Stomach smooth muscle (tissue), 2 donors: ENCODE data around the gene VAMP4.

ENCODE experiments used
- H3K27ac ChIP-seq: one replicate; pipeline ENCODE4 v1.7.0; 2013; ENCODE audit warnings: mild to moderate bottlenecking, low read length, inconsistent platforms
- H3K27me3 ChIP-seq, 2 donors: one replicate each; pipeline ENCODE4 v1.7.0; 2013; ENCODE audit warnings: low read length in 2 of 2; ENCODE audit not compliant: insufficient read depth in 2 of 2, control insufficient read depth in 1 of 2
- H3K36me3 ChIP-seq, 2 donors: one replicate each; pipeline ENCODE4 v1.7.0; 2013; ENCODE audit warnings: low read length in 2 of 2; ENCODE audit not compliant: control insufficient read depth in 2 of 2, insufficient read depth in 2 of 2
- H3K4me1 ChIP-seq: one replicate; pipeline ENCODE4 v1.7.0; 2013; ENCODE audit warnings: low read length; ENCODE audit not compliant: control insufficient read depth, insufficient read depth
- H3K4me3 ChIP-seq, 2 donors: one replicate each; pipeline ENCODE4 v1.7.0; 2013; ENCODE audit warnings: low read length in 2 of 2
- H3K9ac ChIP-seq, 2 donors: one replicate each; pipeline ENCODE4 v1.7.0; 2013; ENCODE audit warnings: low read length in 2 of 2, mild to moderate bottlenecking in 1 of 2
- H3K9me3 ChIP-seq, 2 donors: one replicate each; pipeline ENCODE4 v1.7.0; 2013; ENCODE audit warnings: low read length in 2 of 2; ENCODE audit not compliant: control insufficient read depth in 2 of 2
- donor health status: healthy.
- donor health status: Pancreatic carcinoma.

The VAMP4 gene

DNA sequence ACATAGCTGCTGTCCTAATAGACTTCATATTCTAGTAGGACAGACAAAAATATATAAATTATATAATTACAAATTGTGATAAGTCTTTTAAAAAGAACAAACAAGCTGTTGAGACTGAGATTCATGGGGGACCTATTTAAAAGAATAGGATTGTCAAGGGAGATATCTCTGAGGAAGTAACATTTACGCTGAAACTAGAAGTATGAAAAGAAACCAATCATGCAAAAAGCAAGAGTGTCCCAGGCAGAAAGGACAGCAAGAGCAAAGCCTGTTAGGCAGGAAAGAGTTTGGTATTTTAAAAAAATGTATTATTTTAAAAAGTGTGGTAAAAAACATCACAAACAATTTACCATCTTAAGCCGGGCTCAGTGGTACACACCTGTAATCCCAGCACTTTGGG is 30.4 kb upstream of the VAMP4 start:
- H3K4me1 ChIP-seq: no peaks in the 10 kb centered on the region
- H3K4me3 ChIP-seq: no peak overlapping the region
- H3K9ac ChIP-seq: no peak overlapping the region
- H3K9me3 ChIP-seq: no peaks in the 10 kb centered on the region
- H3K36me3 ChIP-seq: no peaks in the 10 kb centered on the region
- H3K27me3 ChIP-seq: no peaks in the 10 kb centered on the region
- no peak overlapping the region for H3K27ac ChIP-seq

GRCh38 chr1:171769754-171770153 is 27.9 kb upstream of the VAMP4 start:
- Histone ChIP-seq H3K9me3 (no peaks in the 10 kb centered on the region), H3K36me3 (no peaks in the 10 kb centered on the region), H3K9ac (no peak overlapping the region), H3K27me3 (no peaks in the 10 kb centered on the region), H3K27ac (no peak overlapping the region), H3K4me1 (no peaks in the 10 kb centered on the region), H3K4me3 (no peak overlapping the region)

DNA sequence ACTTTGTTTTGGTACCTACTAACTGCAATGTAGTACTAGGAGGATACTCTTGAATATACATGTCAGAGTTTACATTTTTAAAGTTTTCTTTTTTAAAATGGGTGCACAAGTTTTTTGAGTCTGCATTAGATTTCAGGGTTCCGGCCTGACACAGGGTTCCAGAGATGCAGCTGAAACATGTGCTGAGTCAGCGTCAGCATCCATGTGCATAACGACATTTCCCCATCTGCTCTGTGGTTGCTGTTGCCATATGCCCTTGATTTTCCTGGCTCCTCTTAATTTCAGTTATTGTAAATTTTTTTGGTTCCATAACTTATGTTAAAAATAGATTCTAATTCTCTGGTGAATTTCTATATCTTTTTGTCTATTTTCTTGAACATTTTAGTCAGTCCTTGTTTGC is 27.3 kb upstream of the VAMP4 start:
- Histone ChIP-seq H3K4me1 (no peaks in the 10 kb centered on the region), H3K9me3 (no peaks in the 10 kb centered on the region), H3K27ac (no peak overlapping the region), H3K27me3 (no peaks in the 10 kb centered on the region), H3K4me3 (no peak overlapping the region), H3K36me3 (no peaks in the 10 kb centered on the region), H3K9ac (no peak overlapping the region)

DNA sequence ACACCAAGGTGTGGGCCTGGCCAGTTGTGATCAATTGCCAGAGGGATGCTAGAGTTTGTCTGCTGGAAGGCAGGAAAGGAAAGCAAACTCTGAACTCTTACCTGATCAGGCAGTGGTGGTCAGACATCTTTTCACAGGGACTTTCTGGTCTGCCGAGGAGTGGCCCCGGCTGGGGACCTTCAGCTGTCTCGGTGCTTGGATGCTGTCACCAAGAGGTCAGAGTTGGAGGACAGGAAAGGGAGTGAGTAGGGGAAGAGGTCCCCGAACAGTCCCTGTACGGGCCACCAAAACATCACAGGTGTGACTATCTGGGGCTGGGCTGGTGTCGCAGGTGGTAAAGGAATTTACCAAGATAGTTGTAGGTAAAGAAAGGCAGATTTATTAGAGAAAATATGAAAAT is 21.9 kb upstream of the VAMP4 start:
- Histone ChIP-seq H3K27ac (no peak overlapping the region), H3K9ac (no peak overlapping the region), H3K4me3 (no peak overlapping the region)

GRCh38 chr1:171762143-171762563 is 20.3 kb upstream of the VAMP4 start:
- no peaks in the 10 kb centered on the region for H3K36me3 ChIP-seq
- no peak overlapping the region for H3K9ac ChIP-seq
- no peak overlapping the region for H3K27ac ChIP-seq
- no peaks in the 10 kb centered on the region for H3K4me1 ChIP-seq
- H3K27me3 ChIP-seq: peaks cover 0 to 4% of the 10 kb centered on the region in 2 donors
- H3K9me3 ChIP-seq: no peaks in the 10 kb centered on the region
- no peak overlapping the region for H3K4me3 ChIP-seq

More for the DNA sequence above, 21.9 kb upstream of the VAMP4 start:
- no peaks in the 10 kb centered on the region for H3K9me3 ChIP-seq
- peaks cover 0 to 4% of the 10 kb centered on the region in 2 donors for H3K27me3 ChIP-seq
- H3K36me3 ChIP-seq: no peaks in the 10 kb centered on the region
- H3K4me1 ChIP-seq: no peaks in the 10 kb centered on the region

GRCh38 chr1:171758011-171758410 is 16.1 kb upstream of the VAMP4 start:
- peaks cover 5% of the 10 kb centered on the region for H3K4me1 ChIP-seq
- peaks cover 0 to 4% of the 10 kb centered on the region in 2 donors for H3K27me3 ChIP-seq
- H3K36me3 ChIP-seq: no peaks in the 10 kb centered on the region
- no peak overlapping the region for H3K27ac ChIP-seq
- H3K4me3 ChIP-seq: no peak overlapping the region
- H3K9me3 ChIP-seq: no peaks in the 10 kb centered on the region
- H3K9ac ChIP-seq: no peak overlapping the region

GRCh38 chr1:171756856-171757255 is 15.0 kb upstream of the VAMP4 start:
- H3K9me3 ChIP-seq: no peaks in the 10 kb centered on the region
- H3K27ac ChIP-seq: no peak overlapping the region
- no peak overlapping the region for H3K9ac ChIP-seq
- H3K4me1 ChIP-seq: peaks cover 5% of the 10 kb centered on the region
- no peak overlapping the region for H3K4me3 ChIP-seq
- peaks cover 0 to 2% of the 10 kb centered on the region in 2 donors for H3K27me3 ChIP-seq
- no peaks in the 10 kb centered on the region for H3K36me3 ChIP-seq

DNA sequence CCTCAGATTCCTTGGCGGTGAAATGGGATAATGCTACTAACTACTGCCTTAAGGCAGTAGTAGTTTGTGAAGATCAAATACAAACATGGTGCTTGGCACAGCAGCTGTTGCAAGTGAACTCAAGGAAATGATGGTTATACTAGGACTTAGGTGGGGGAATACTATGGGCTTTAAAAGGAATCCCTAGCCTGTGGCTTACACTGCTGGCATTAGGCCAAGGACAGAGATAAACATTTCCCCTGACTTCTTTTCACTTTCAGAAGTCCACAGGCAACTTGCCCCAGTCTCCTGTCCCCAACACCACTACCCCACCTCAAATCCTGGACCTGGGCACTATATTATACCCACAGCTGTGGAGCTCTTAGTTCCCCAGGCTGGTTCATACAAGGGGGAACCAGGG is 13.1 kb upstream of the VAMP4 start:
- no peak overlapping the region for H3K4me3 ChIP-seq
- no peaks in the 10 kb centered on the region for H3K27me3 ChIP-seq
- H3K27ac ChIP-seq: no peak overlapping the region
- no peaks in the 10 kb centered on the region for H3K9me3 ChIP-seq
- H3K4me1 ChIP-seq: peaks cover 5% of the 10 kb centered on the region
- no peak overlapping the region for H3K9ac ChIP-seq
- no peaks in the 10 kb centered on the region for H3K36me3 ChIP-seq

- Histone ChIP-seq H3K9me3 (no peaks in the 10 kb centered on the region), H3K4me1 (peaks cover 5% of the 10 kb centered on the region), H3K36me3 (no peaks in the 10 kb centered on the region), H3K27me3 (no peaks in the 10 kb centered on the region), H3K4me3 (no peak overlapping the region), H3K27ac (no peak overlapping the region), H3K9ac (no peak overlapping the region)
These were observed 12.5 kb upstream of the VAMP4 start for GRCh38 chr1:171754353-171754705.

GRCh38 chr1:171753685-171754352 is 12.0 kb upstream of the VAMP4 start:
- no peaks in the 10 kb centered on the region for H3K9me3 ChIP-seq
- no peak overlapping the region for H3K27ac ChIP-seq
- no peak overlapping the region for H3K9ac ChIP-seq
- peaks cover 5% of the 10 kb centered on the region for H3K4me1 ChIP-seq
- no peak overlapping the region for H3K4me3 ChIP-seq
- H3K27me3 ChIP-seq: no peaks in the 10 kb centered on the region
- H3K36me3 ChIP-seq: no peaks in the 10 kb centered on the region

- Histone ChIP-seq H3K4me3 (no peak overlapping the region), H3K36me3 (no peaks in the 10 kb centered on the region), H3K9me3 (no peaks in the 10 kb centered on the region), H3K27ac (no peak overlapping the region), H3K4me1 (peaks cover 5% of the 10 kb centered on the region), H3K27me3 (no peaks in the 10 kb centered on the region), H3K9ac (no peak overlapping the region)
These were observed 11.3 kb upstream of the VAMP4 start for GRCh38 chr1:171753182-171753581.
